NCI-H2107 (cell line): Measurements from ENCODE around the gene DSCAML1.

Experiments
- DNase-seq: peaks from one replicate; lab custom pipeline; 2025; lab: John Stamatoyannopoulos, UW

Gene DSCAML1

DNA sequence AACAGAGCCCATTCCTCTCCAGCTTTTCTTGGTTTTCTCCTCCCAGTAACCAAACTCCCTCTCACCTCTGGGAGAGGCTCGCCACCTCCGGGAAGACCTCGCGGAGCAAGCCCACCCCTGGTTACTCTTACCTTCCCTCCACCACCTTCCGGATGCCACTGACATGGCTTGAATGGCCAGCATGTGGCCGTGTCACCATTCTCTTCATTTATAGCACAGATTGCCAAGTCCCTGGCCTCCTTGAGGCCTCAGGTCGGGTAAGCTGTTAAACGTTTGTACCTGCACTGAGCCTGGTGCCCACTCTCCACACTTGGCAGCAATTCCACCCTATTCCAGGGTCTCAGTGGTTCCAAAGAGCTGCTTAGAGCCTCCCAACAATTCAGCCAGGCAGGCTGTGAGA, 35.5 kb upstream of the DSCAML1 start:
- no peak for DNase-seq

DNA sequence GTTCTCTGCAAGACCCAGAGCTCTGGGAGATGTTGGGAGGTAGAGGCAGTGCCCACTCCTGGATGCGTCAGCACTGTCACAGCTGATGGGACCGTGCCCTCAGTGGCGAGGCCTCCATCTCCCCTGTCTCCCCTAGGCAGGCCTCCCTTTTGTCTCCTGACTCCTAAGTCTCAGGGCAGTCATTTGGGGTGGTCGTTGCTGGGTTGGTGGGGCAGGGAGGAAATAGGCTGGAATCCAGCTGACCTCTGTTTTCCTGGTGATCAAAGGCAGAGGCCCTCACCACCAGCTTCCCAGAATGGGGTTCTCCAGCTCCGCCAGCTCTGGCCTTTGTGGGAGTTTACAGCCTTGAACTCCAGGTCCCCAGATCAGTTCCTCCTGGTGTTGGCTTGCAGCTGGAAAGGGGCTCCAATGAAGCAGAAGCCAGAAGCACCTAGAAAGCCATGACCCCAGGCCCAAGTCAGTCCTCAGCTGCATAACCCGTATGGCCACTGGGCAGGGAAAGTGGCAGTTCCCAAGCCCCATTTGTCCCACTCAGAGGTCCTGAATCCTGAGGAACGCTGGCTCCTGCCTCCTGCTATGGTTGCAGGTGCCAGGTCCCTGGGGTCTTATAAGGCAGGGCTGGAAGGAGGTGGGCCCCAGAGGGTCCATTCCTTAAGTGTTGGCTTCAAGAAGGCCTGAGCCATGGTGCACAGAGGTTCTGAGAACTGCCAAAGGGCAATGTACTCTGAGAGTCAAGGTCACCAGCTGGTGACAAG, 34.8 kb upstream of the DSCAML1 start:
- DNase-seq, result no peak

GRCh38 chr11:117830674-117831351, 33.8 kb upstream of the DSCAML1 start:
- DNase-seq, result no peak

GRCh38 chr11:117830072-117830471, 33.1 kb upstream of the DSCAML1 start:
- no peak for DNase-seq

- no peak for DNase-seq
Measured at GRCh38 chr11:117829369-117829725, 32.3 kb upstream of the DSCAML1 start.

DNA sequence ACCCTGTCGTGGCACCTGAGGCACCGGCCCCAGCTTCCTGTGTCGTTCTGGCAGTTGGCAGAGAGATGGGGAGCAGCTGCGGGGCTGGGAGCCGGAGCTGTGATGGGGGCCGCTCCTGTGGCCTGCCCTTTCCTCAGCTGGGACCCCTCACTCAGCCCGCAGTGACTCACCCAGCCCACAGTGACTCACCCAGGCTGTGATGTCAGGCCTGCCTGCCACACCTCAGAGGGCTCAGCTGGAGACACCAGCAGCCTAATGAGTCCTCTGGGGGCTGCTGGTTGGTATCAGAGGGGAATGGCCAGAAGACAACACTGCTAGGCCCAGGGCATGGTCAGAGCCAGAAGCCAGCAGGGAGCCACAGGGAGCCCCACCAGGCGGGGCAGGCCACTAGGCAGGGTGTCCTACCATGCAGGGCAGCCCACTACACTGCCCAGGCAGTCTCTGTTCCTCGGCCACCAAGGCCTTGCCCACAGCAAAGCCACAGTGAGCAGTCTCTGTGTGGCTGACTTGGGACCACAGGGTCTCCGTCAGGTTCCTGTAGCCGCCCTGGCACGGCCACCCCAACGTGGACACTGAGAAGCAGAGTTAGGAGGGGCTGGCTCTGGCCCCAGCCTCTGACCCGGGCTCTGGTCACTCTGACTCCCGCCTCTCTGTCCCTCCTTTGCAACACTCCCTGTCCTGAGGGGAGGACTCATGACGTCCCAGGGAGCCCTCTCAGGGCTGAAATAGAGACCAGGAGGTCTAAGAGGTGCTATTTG, 31.8 kb upstream of the DSCAML1 start:
- DNase-seq, result no peak

DNA sequence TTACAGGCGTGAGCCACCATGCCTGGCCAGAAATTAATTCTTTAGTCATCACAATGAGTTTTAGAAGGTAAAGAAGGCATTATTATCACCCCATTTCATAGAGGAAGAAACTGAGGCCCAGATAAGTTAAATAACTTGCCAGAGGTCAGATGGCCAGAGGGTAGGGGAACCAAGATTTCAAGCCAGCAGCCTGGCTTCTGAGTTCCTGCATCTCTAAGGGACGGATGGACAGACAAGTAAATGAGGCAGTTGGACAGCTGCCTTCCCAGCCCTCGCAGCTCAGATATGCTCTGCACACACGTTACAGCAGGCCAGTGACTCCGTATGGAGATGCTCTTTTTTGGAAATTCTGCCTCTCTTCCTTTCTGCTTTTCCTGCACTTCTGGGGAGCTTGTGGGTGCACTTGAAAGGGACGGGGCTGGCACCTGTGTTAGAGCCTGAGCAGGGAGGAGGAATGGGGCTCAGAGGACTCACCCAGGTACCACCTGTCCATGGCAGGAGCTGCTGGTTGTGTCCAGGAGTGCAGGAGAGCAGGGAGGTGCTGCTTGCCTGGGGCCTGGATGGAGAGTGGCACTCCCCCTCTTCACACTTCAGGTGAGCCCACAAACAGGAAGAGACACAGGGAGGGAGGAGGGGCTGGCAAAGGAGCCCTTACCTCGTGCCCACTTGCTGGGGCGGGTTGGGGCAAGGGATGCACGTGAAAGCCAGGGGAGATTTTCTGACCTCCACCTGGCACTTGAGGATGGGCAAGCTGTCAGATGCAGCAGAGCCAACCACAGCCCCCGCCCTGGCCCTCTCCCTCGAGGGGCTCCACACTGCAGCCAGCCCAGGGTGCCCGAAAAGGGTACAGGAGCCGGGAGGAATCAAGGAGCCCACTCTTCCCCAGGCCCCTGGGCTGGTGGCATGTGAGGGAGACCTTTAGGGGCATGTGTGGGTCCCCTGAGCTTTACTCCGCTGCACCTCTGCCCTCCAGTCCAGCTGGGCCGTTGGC, 30.8 kb upstream of the DSCAML1 start:
- no peak for DNase-seq

- no peak for DNase-seq
Measured at GRCh38 chr11:117826832-117827231, 29.8 kb upstream of the DSCAML1 start.

DNA sequence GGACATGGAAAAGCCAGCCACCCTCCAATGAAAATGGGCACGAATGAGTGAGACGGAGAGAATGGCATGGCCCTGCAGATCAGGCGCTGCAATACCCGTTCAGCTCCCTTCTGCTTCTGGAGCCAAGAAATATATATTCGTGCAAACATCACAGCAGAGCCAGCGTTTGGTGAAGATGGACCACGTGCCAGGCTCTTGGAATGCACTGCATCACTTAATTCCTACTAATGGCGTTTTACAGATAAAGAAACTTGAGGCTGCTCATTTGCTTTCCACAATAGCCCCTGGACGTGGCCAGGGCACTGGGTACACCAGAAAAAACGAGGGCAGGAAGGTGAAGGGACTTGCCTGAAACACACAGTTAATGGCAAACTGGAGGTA, 29.2 kb upstream of the DSCAML1 start:
- no peak for DNase-seq

DNA sequence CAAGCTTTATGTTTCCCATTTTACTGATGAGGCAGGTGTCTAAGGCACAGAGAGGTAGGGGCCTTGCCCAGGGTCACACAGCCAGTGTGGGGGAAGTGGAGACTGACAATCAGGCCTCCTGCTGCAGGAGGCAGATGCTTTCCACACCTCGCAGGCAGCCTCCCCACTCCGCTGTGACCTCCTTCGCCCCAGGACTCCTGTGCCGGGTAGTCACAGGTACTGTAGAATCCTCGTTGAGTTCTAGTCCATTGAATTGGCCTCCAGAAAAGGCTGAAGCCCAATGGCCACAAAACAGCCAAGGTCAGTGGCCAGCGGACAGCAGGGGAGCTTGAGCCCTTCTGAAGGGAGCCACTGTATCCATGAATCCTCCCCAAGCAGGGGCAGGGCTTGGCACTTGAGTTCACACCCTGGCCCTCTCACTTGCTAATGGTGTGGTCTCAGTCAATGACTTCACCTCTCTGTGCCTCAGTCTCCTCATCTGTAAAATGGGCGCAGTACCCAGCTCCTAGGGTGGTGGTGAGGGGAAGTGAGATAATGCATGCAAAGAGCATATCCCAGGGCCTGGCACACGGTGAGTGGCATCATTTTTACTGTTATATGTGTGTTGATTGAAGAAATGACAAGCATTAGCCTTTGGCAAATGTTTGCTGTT, 28.6 kb upstream of the DSCAML1 start:
- no peak for DNase-seq

- DNase-seq, result no peak
Measured at GRCh38 chr11:117824571-117825537, 27.8 kb upstream of the DSCAML1 start, which contains the start of gene FXYD2. Gene FXYD2 (minus strand): TSS chr11:117824744. CDS start chr11:117824678, 66 bp downstream.

DNA sequence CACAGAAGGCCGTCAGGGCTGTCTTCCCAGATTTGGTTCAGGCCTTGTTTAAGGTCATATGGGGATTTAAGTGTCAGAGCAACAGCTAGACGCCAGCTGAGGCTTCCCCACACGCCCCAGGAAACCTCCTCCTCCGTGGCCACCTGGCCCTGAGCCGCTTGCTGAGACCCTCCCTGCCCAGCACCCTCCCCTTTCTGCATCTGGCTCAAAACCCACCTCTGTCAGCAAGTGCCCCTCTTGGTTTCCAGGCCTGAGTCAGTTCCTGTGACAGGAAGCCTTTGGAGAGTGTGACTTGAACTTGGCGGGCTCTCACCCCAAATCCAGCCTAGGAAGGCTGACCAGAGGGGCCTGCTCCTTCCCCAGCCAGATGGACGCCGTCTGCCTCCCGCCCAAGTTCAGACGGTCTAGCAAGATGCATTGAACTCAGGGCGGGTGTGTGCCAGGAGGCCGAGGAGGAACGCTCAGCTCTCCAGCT, 27.0 kb upstream of the DSCAML1 start:
- DNase-seq, result no peak

GRCh38 chr11:117823294-117823945, 26.4 kb upstream of the DSCAML1 start:
- no peak for DNase-seq

DNA sequence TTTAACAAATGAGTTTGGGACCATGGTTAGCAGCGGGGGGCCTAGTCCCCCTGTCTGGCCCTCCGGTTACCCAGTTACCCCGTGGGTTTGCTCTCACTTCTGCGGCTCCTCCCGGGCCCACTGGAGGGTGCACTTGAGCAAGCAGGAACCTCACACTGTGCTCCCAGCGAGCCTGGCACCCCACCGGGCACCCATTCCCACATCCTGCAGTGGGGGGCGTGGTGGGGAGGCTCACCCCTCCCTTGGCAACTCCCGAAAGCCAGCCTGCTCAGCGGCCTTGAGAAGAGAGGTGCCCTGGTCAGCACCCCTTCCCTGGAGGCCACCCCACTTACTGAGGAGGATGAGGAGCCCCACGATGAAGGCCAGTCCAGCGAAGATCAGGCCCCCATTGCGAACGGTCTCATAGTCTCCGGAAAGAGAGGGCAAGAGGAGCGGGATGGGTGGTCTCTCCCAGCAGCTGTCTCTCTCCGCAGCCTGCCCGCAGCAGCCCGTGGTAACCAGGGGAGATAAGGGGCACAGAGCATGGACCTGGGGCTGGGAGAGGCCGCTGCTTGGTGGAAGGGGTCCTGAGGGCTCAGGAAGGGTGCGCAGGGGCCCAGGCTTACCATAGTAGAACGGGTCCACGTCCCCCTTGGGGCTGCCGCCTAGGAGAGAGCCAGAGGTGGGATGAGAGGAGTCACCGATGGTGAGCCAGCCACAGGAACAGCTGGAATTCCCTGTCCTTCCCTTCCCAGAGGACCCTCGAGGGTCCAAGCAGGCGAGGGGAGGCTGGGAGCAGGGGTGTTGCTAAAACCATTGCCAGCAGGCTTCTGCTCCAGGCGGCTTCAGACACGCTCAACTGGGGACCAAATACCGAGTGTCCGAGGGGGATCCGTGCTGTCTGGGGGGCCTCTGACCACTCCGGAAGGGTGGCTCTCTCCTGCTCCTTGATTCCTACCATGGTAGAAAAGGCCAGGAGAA, 25.3 kb upstream of the DSCAML1 start:
- no peak for DNase-seq

DNA sequence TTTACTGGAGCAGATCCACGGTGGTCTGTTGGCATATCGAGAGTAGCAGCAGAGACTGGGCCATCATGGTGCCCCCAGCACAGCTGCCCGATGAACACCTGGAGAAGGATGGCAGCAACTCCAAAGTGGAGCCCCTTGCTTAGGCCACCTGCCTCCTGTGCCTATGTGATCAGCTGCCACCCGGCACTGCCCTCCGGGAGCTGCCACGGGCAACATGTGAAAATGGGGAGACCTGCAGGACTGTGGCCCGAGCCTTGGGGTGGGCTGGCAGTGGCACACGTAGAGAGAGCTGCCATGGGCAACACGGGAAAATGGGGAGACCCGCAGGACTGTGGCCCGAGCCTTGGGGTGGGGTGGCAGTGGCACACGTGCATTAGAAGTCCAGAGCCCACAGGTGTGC, 24.4 kb upstream of the DSCAML1 start:
- DNase-seq, result no peak

- DNase-seq, result no peak
Measured at GRCh38 chr11:117820516-117820915, 23.5 kb upstream of the DSCAML1 start.

- peak; percentile 50 for DNase-seq
Measured at GRCh38 chr11:117820071-117820470, 23.1 kb upstream of the DSCAML1 start.
